Right lobe of liver (tissue), 6 donors: ENCODE data around the gene KCNK4. TPM values are rescaled to one million over a fixed set of nuclear protein-coding genes. Genes with fewer than 3 reads are reported as not detected.

Experiments
- ATAC-seq, 4 donors: fragments of 200-7000 bp; cut with Tn5 transposase; one replicate each; pipeline ENCODE4 v1.9.1; 2020; ENCODE audit warnings: mild to moderate bottlenecking in 4 of 4, moderate library complexity in 4 of 4
- DNase-seq, 3 donors: peaks; one replicate each; pipeline ENCODE4 v3.0.0-alpha.2; 2020
- H3K27ac ChIP-seq, 3 donors: fragments of 200-600 bp; one replicate each; pipeline ENCODE4 v1.8.0; 2022
- H3K27me3 ChIP-seq, 2 donors: fragments of 200-600 bp; one replicate each; pipeline ENCODE4 v1.8.0; 2022
- H3K36me3 ChIP-seq, 4 donors: fragments of 200-600 bp; sonication (generic) in 1 of 4; one replicate each; pipeline versions ENCODE4 v1.5.1 to v1.8.0; 2017 to 2022; ENCODE audit warnings: control low read depth in 1 of 4
- H3K4me1 ChIP-seq, 4 donors: fragments of 200-600 bp; sonication (generic) in 1 of 4; one replicate each; pipeline versions ENCODE4 v1.5.1 to v1.8.0; 2017 to 2022; ENCODE audit warnings: control low read depth in 1 of 4
- H3K4me3 ChIP-seq, 3 donors: fragments of 200-600 bp; one replicate each; pipeline ENCODE4 v1.8.0; 2022
- H3K9me3 ChIP-seq, 4 donors: fragments of 200-600 bp; sonication (generic) in 1 of 4; one replicate each; pipeline versions ENCODE4 v1.5.1 to v1.8.0; 2017 to 2022; ENCODE audit warnings: control low read depth in 1 of 4
- POLR2A ChIP-seq: fragments of 450-650 bp; IDR thresholded peaks from one replicate; pipeline ENCODE4 v1.6.1; 2017; ENCODE audit warnings: antibody characterized with exemption, mild to moderate bottlenecking
- WGBS: methylation state at CpG from one replicate; pipeline ENCODE4 v1.1.6; 2018; ENCODE audit warnings: low coverage, low lambda C conversion rate; ENCODE audit not compliant: insufficient coverage; ENCODE audit errors: missing lambda C conversion rate; 5-methylcytosine and 5-hydroxymethylcytosine counted together
- intact Hi-C, 2 donors: fragments of 100-400 bp; cut with DNase I; formaldehyde crosslinking; loops; one replicate each; pipeline versions ENCODE4 v1.11.2 to v1.14.1; 2022
- total RNA-seq, 6 experiments: library from RNA; depleted of rRNA in 2 of 6; stranded (reverse); fragments of >200 nt in 2 of 6; fragmentation: NEBNext Ultra II Directional in 3 of 6; extraction: Animal tissue kit (Norgen Biotek cat#: 25700) in 3 of 6; gene quantifications; one replicate each; pipeline versions ENCODE4 v1.1.0 to v1.2.4, GENCODE V29; 2016 to 2023
- TF ChIP-seq, protein P1 (sequence below), 4 donors: fragments of 200-600 bp in 3 of 4; fragments of 450-650 bp in 1 of 4; IDR thresholded peaks; one replicate each; pipeline versions ENCODE4 v1.5.1 to v1.8.0; 2016 to 2022; ENCODE audit warnings: antibody characterized with exemption in 4 of 4, mild to moderate bottlenecking in 2 of 4
- donor health status: DM: no; HTN: yes; CAD: no.
- donor health status: DM: no; HTN: no; CAD: no.
- donor health status: DM: no; HTN: no; CAD: no.
- donor health status: DM: no; HTN: yes; CAD: no.
- donor health status: DM: no; HTN: yes; CAD: no.

KCNK4 gene
- total RNA-seq, 6 experiments from 2014 or later: not detected

GRCh38 chr11:64255135-64256128, 35.7 kb upstream of the KCNK4 start:
- intact Hi-C loops: no loop called here
- Histone ChIP-seq H3K36me3 (peaks cover 0 to 5% (median 0%) of the 10 kb centered on the region in 4 donors), H3K27ac (no peak overlapping the region), H3K4me1 (peaks cover 0 to 7% (median 3%) of the 10 kb centered on the region in 4 donors), H3K27me3 (no peaks in the 10 kb centered on the region), H3K4me3 (no peak overlapping the region), H3K9me3 (no peaks in the 10 kb centered on the region)
- 95% methylated on average over 4 of the region's 35 CpGs for WGBS
- ATAC-seq (no peak), DNase-seq (no peak)
- TF ChIP-seq, protein P1, sequence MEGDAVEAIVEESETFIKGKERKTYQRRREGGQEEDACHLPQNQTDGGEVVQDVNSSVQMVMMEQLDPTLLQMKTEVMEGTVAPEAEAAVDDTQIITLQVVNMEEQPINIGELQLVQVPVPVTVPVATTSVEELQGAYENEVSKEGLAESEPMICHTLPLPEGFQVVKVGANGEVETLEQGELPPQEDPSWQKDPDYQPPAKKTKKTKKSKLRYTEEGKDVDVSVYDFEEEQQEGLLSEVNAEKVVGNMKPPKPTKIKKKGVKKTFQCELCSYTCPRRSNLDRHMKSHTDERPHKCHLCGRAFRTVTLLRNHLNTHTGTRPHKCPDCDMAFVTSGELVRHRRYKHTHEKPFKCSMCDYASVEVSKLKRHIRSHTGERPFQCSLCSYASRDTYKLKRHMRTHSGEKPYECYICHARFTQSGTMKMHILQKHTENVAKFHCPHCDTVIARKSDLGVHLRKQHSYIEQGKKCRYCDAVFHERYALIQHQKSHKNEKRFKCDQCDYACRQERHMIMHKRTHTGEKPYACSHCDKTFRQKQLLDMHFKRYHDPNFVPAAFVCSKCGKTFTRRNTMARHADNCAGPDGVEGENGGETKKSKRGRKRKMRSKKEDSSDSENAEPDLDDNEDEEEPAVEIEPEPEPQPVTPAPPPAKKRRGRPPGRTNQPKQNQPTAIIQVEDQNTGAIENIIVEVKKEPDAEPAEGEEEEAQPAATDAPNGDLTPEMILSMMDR (IDR thresholded peaks at IDR 0.05): no peak
- no peak for TF ChIP-seq POLR2A

GRCh38 chr11:64256300-64256699, 34.8 kb upstream of the KCNK4 start:
- Histone ChIP-seq H3K36me3 (peaks cover 0 to 5% (median 0%) of the 10 kb centered on the region in 4 donors), H3K27ac (no peak overlapping the region), H3K4me3 (no peak overlapping the region), H3K4me1 (peaks cover 0 to 4% (median 0%) of the 10 kb centered on the region in 4 donors), H3K9me3 (no peaks in the 10 kb centered on the region), H3K27me3 (no peaks in the 10 kb centered on the region)
- no peak for TF ChIP-seq POLR2A
- TF ChIP-seq, protein P1 (IDR thresholded peaks at IDR 0.05): no peak
- DNase-seq (no peak), ATAC-seq (no peak)
- no CpG with 5 or more reads among the region's 15 CpGs for WGBS
- intact Hi-C loops: no loop called here

- TF ChIP-seq POLR2A: no peak
- TF ChIP-seq, protein P1 (IDR thresholded peaks at IDR 0.05): no peak
- ATAC-seq: no peak
- no peak for DNase-seq
- intact Hi-C loops: no loop called here
- no CpG with 5 or more reads among the region's 24 CpGs for WGBS
- Histone ChIP-seq H3K27me3 (no peaks in the 10 kb centered on the region), H3K27ac (no peak overlapping the region), H3K4me1 (no peaks in the 10 kb centered on the region), H3K9me3 (no peaks in the 10 kb centered on the region), H3K4me3 (no peak overlapping the region), H3K36me3 (peaks cover 0 to 5% (median 0%) of the 10 kb centered on the region in 4 donors)
These were observed 32.7 kb upstream of the KCNK4 start for GRCh38 chr11:64258356-64258755.

- intact Hi-C loops: no loop called here
- 86% methylated on average over 8 of the region's 32 CpGs for WGBS
- no peaks in the 10 kb centered on the region for H3K4me1 ChIP-seq
- no peak for TF ChIP-seq POLR2A
- TF ChIP-seq, protein P1 (IDR thresholded peaks at IDR 0.05): no peak
- no peak overlapping the region for H3K27ac ChIP-seq
- H3K9me3 ChIP-seq: no peaks in the 10 kb centered on the region
- H3K4me3 ChIP-seq: no peak overlapping the region
- peaks cover 0 to 5% (median 0%) of the 10 kb centered on the region in 4 donors for H3K36me3 ChIP-seq
- H3K27me3 ChIP-seq: no peaks in the 10 kb centered on the region
- DNase-seq (no peak), ATAC-seq (no peak)
These were observed 32.1 kb upstream of the KCNK4 start for GRCh38 chr11:64258946-64259532.
